Measurements from ENCODE around the gene GRIN2A.

The GRIN2A gene

GRCh38 chr16:10065019-10065418, 117.2 kb downstream of the GRIN2A start:
- no peak overlapping the region for H3K4me3 ChIP-seq (ENCODE audit: low read depth in 1 of 2, low read length in 2 of 2)
- H3K27ac ChIP-seq (ENCODE audit: low read length) = no peak overlapping the region
- no peaks in the 10 kb centered on the region for H3K4me1 ChIP-seq (ENCODE audit: control insufficient read depth in 1 of 2, insufficient read depth in 2 of 2, low read length in 2 of 2)
- H3K27me3 ChIP-seq (ENCODE audit: low read depth, low read length) = no peaks in the 10 kb centered on the region
- no peaks in the 10 kb centered on the region for H3K9me3 ChIP-seq (ENCODE audit: control insufficient read depth in 1 of 2, low read length in 2 of 2)
- H3K36me3 ChIP-seq (ENCODE audit: control insufficient read depth in 1 of 2, insufficient read depth in 2 of 2, low read length in 2 of 2) = no peaks in the 10 kb centered on the region

- no peaks in the 10 kb centered on the region for H3K36me3 ChIP-seq (ENCODE audit: control insufficient read depth in 1 of 2, insufficient read depth in 2 of 2, low read length in 2 of 2)
- no peak overlapping the region for H3K27ac ChIP-seq (ENCODE audit: low read length)
- no peak overlapping the region for H3K4me3 ChIP-seq (ENCODE audit: low read depth in 1 of 2, low read length in 2 of 2)
- H3K27me3 ChIP-seq (ENCODE audit: low read depth, low read length) = no peaks in the 10 kb centered on the region
- no peaks in the 10 kb centered on the region for H3K4me1 ChIP-seq (ENCODE audit: control insufficient read depth in 1 of 2, insufficient read depth in 2 of 2, low read length in 2 of 2)
- H3K9me3 ChIP-seq (ENCODE audit: control insufficient read depth in 1 of 2, low read length in 2 of 2) = no peaks in the 10 kb centered on the region
Observed at GRCh38 chr16:10048850-10049249, 133.4 kb downstream of the GRIN2A start.

GRCh38 chr16:10045947-10046346, 136.3 kb downstream of the GRIN2A start:
- H3K4me3 ChIP-seq (ENCODE audit: low read depth in 1 of 2, low read length in 2 of 2) = no peak overlapping the region
- no peaks in the 10 kb centered on the region for H3K4me1 ChIP-seq (ENCODE audit: control insufficient read depth in 1 of 2, insufficient read depth in 2 of 2, low read length in 2 of 2)
- no peaks in the 10 kb centered on the region for H3K27me3 ChIP-seq (ENCODE audit: low read depth, low read length)
- no peaks in the 10 kb centered on the region for H3K36me3 ChIP-seq (ENCODE audit: control insufficient read depth in 1 of 2, insufficient read depth in 2 of 2, low read length in 2 of 2)
- no peak overlapping the region for H3K27ac ChIP-seq (ENCODE audit: low read length)
- H3K9me3 ChIP-seq (ENCODE audit: control insufficient read depth in 1 of 2, low read length in 2 of 2) = no peaks in the 10 kb centered on the region

- H3K4me3 ChIP-seq (ENCODE audit: low read depth in 1 of 2, low read length in 2 of 2) = no peak overlapping the region
- H3K27ac ChIP-seq (ENCODE audit: low read length) = no peak overlapping the region
- H3K27me3 ChIP-seq (ENCODE audit: low read depth, low read length) = no peaks in the 10 kb centered on the region
- no peaks in the 10 kb centered on the region for H3K9me3 ChIP-seq (ENCODE audit: control insufficient read depth in 1 of 2, low read length in 2 of 2)
- H3K36me3 ChIP-seq (ENCODE audit: control insufficient read depth in 1 of 2, insufficient read depth in 2 of 2, low read length in 2 of 2) = no peaks in the 10 kb centered on the region
- no peaks in the 10 kb centered on the region for H3K4me1 ChIP-seq (ENCODE audit: control insufficient read depth in 1 of 2, insufficient read depth in 2 of 2, low read length in 2 of 2)
Observed at GRCh38 chr16:10045291-10045775, 136.9 kb downstream of the GRIN2A start.

- Histone ChIP-seq H3K4me1 (ENCODE audit: control insufficient read depth in 1 of 2, insufficient read depth in 2 of 2, low read length in 2 of 2) (no peaks in the 10 kb centered on the region), H3K36me3 (ENCODE audit: control insufficient read depth in 1 of 2, insufficient read depth in 2 of 2, low read length in 2 of 2) (no peaks in the 10 kb centered on the region), H3K4me3 (ENCODE audit: low read depth in 1 of 2, low read length in 2 of 2) (no peak overlapping the region), H3K27ac (ENCODE audit: low read length) (no peak overlapping the region), H3K9me3 (ENCODE audit: control insufficient read depth in 1 of 2, low read length in 2 of 2) (no peaks in the 10 kb centered on the region), H3K27me3 (ENCODE audit: low read depth, low read length) (no peaks in the 10 kb centered on the region)
Observed at GRCh38 chr16:10040136-10041080, 141.8 kb downstream of the GRIN2A start.

GRCh38 chr16:10039220-10040096, 142.8 kb downstream of the GRIN2A start:
- H3K27ac ChIP-seq (ENCODE audit: low read length) = no peak overlapping the region
- H3K9me3 ChIP-seq (ENCODE audit: control insufficient read depth in 1 of 2, low read length in 2 of 2) = no peaks in the 10 kb centered on the region
- no peaks in the 10 kb centered on the region for H3K4me1 ChIP-seq (ENCODE audit: control insufficient read depth in 1 of 2, insufficient read depth in 2 of 2, low read length in 2 of 2)
- no peaks in the 10 kb centered on the region for H3K36me3 ChIP-seq (ENCODE audit: control insufficient read depth in 1 of 2, insufficient read depth in 2 of 2, low read length in 2 of 2)
- peak overlapping the region; percentile 50 to 52 for H3K4me3 ChIP-seq (ENCODE audit: low read depth in 1 of 2, low read length in 2 of 2)
- no peaks in the 10 kb centered on the region for H3K27me3 ChIP-seq (ENCODE audit: low read depth, low read length)

GRCh38 chr16:10037751-10038150, 144.5 kb downstream of the GRIN2A start:
- Histone ChIP-seq H3K4me1 (ENCODE audit: control insufficient read depth in 1 of 2, insufficient read depth in 2 of 2, low read length in 2 of 2) (no peaks in the 10 kb centered on the region), H3K9me3 (ENCODE audit: control insufficient read depth in 1 of 2, low read length in 2 of 2) (no peaks in the 10 kb centered on the region), H3K27ac (ENCODE audit: low read length) (no peak overlapping the region), H3K36me3 (ENCODE audit: control insufficient read depth in 1 of 2, insufficient read depth in 2 of 2, low read length in 2 of 2) (no peaks in the 10 kb centered on the region), H3K4me3 (ENCODE audit: low read depth in 1 of 2, low read length in 2 of 2) (no peak overlapping the region), H3K27me3 (ENCODE audit: low read depth, low read length) (no peaks in the 10 kb centered on the region)

GRCh38 chr16:10036956-10037355, 145.3 kb downstream of the GRIN2A start:
- Histone ChIP-seq H3K9me3 (ENCODE audit: control insufficient read depth in 1 of 2, low read length in 2 of 2) (no peaks in the 10 kb centered on the region), H3K4me1 (ENCODE audit: control insufficient read depth in 1 of 2, insufficient read depth in 2 of 2, low read length in 2 of 2) (no peaks in the 10 kb centered on the region), H3K36me3 (ENCODE audit: control insufficient read depth in 1 of 2, insufficient read depth in 2 of 2, low read length in 2 of 2) (no peaks in the 10 kb centered on the region), H3K27ac (ENCODE audit: low read length) (no peak overlapping the region), H3K4me3 (ENCODE audit: low read depth in 1 of 2, low read length in 2 of 2) (no peak overlapping the region), H3K27me3 (ENCODE audit: low read depth, low read length) (no peaks in the 10 kb centered on the region)

GRCh38 chr16:10033556-10033955, 148.7 kb downstream of the GRIN2A start:
- no peaks in the 10 kb centered on the region for H3K9me3 ChIP-seq (ENCODE audit: control insufficient read depth in 1 of 2, low read length in 2 of 2)
- H3K27me3 ChIP-seq (ENCODE audit: low read depth, low read length) = no peaks in the 10 kb centered on the region
- H3K36me3 ChIP-seq (ENCODE audit: control insufficient read depth in 1 of 2, insufficient read depth in 2 of 2, low read length in 2 of 2) = no peaks in the 10 kb centered on the region
- H3K27ac ChIP-seq (ENCODE audit: low read length) = no peak overlapping the region
- H3K4me3 ChIP-seq (ENCODE audit: low read depth in 1 of 2, low read length in 2 of 2) = no peak overlapping the region
- no peaks in the 10 kb centered on the region for H3K4me1 ChIP-seq (ENCODE audit: control insufficient read depth in 1 of 2, insufficient read depth in 2 of 2, low read length in 2 of 2)

- H3K4me3 ChIP-seq (ENCODE audit: low read depth in 1 of 2, low read length in 2 of 2) = no peak overlapping the region
- H3K27ac ChIP-seq (ENCODE audit: low read length) = no peak overlapping the region
- H3K4me1 ChIP-seq (ENCODE audit: control insufficient read depth in 1 of 2, insufficient read depth in 2 of 2, low read length in 2 of 2) = no peaks in the 10 kb centered on the region
- no peaks in the 10 kb centered on the region for H3K9me3 ChIP-seq (ENCODE audit: control insufficient read depth in 1 of 2, low read length in 2 of 2)
- H3K27me3 ChIP-seq (ENCODE audit: low read depth, low read length) = no peaks in the 10 kb centered on the region
- H3K36me3 ChIP-seq (ENCODE audit: control insufficient read depth in 1 of 2, insufficient read depth in 2 of 2, low read length in 2 of 2) = no peaks in the 10 kb centered on the region
Observed at GRCh38 chr16:10031955-10032354, 150.3 kb downstream of the GRIN2A start.

- Histone ChIP-seq H3K9me3 (ENCODE audit: control insufficient read depth in 1 of 2, low read length in 2 of 2) (no peaks in the 10 kb centered on the region), H3K4me1 (ENCODE audit: control insufficient read depth in 1 of 2, insufficient read depth in 2 of 2, low read length in 2 of 2) (no peaks in the 10 kb centered on the region), H3K36me3 (ENCODE audit: control insufficient read depth in 1 of 2, insufficient read depth in 2 of 2, low read length in 2 of 2) (no peaks in the 10 kb centered on the region), H3K27ac (ENCODE audit: low read length) (no peak overlapping the region), H3K27me3 (ENCODE audit: low read depth, low read length) (no peaks in the 10 kb centered on the region), H3K4me3 (ENCODE audit: low read depth in 1 of 2, low read length in 2 of 2) (no peak overlapping the region)
Observed at GRCh38 chr16:10031473-10031872, 150.8 kb downstream of the GRIN2A start.

Measured in muscle layer of duodenum (tissue), 2 donors.